Measurements from ENCODE around the gene TMEM59L.

DNA sequence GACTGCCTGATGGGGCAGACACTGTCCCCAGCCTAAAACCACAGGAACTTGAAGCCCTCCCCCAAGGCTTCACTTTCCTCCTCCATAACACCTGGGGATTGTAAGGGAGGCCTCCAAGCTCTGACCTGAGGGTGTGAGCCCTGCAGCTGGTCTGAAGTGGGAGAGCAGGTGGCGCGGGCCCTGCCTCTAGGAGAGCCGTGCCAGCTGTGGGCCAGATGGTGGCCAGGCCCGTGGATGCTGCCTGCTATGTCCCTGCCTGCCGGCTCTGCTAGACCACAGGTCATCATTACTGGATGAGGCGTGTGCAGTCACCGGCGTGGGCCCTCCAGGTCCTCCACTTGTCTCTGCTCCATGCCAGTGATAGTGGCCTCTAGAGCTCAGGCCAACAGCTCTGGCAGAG, 20.7 kb downstream of the TMEM59L start:
- TF ChIP-seq FOXA1 (IDR thresholded peaks at IDR 0.05): no peak
- no peak for TF ChIP-seq YY1 (IDR thresholded peaks at IDR 0.05)
- TF ChIP-seq, protein P1, sequence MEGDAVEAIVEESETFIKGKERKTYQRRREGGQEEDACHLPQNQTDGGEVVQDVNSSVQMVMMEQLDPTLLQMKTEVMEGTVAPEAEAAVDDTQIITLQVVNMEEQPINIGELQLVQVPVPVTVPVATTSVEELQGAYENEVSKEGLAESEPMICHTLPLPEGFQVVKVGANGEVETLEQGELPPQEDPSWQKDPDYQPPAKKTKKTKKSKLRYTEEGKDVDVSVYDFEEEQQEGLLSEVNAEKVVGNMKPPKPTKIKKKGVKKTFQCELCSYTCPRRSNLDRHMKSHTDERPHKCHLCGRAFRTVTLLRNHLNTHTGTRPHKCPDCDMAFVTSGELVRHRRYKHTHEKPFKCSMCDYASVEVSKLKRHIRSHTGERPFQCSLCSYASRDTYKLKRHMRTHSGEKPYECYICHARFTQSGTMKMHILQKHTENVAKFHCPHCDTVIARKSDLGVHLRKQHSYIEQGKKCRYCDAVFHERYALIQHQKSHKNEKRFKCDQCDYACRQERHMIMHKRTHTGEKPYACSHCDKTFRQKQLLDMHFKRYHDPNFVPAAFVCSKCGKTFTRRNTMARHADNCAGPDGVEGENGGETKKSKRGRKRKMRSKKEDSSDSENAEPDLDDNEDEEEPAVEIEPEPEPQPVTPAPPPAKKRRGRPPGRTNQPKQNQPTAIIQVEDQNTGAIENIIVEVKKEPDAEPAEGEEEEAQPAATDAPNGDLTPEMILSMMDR (IDR thresholded peaks at IDR 0.05; ENCODE audit: low read depth, low read length, missing input control): no peak
- no peak for TF ChIP-seq GABPA (IDR thresholded peaks at IDR 0.05 in 1 of 2, conservative IDR thresholded peaks at IDR 0.05 in 1 of 2)
- TF ChIP-seq, protein P2, sequence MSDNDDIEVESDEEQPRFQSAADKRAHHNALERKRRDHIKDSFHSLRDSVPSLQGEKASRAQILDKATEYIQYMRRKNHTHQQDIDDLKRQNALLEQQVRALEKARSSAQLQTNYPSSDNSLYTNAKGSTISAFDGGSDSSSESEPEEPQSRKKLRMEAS (IDR thresholded peaks at IDR 0.05): no peak
- no peak for TF ChIP-seq RAD21 (IDR thresholded peaks at IDR 0.05)
- TF ChIP-seq SP1 (IDR thresholded peaks at IDR 0.05): no peak
- TF ChIP-seq, protein P3, sequence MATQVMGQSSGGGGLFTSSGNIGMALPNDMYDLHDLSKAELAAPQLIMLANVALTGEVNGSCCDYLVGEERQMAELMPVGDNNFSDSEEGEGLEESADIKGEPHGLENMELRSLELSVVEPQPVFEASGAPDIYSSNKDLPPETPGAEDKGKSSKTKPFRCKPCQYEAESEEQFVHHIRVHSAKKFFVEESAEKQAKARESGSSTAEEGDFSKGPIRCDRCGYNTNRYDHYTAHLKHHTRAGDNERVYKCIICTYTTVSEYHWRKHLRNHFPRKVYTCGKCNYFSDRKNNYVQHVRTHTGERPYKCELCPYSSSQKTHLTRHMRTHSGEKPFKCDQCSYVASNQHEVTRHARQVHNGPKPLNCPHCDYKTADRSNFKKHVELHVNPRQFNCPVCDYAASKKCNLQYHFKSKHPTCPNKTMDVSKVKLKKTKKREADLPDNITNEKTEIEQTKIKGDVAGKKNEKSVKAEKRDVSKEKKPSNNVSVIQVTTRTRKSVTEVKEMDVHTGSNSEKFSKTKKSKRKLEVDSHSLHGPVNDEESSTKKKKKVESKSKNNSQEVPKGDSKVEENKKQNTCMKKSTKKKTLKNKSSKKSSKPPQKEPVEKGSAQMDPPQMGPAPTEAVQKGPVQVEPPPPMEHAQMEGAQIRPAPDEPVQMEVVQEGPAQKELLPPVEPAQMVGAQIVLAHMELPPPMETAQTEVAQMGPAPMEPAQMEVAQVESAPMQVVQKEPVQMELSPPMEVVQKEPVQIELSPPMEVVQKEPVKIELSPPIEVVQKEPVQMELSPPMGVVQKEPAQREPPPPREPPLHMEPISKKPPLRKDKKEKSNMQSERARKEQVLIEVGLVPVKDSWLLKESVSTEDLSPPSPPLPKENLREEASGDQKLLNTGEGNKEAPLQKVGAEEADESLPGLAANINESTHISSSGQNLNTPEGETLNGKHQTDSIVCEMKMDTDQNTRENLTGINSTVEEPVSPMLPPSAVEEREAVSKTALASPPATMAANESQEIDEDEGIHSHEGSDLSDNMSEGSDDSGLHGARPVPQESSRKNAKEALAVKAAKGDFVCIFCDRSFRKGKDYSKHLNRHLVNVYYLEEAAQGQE (IDR thresholded peaks at IDR 0.05): no peak
- TF ChIP-seq, protein P4, sequence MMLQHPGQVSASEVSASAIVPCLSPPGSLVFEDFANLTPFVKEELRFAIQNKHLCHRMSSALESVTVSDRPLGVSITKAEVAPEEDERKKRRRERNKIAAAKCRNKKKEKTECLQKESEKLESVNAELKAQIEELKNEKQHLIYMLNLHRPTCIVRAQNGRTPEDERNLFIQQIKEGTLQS (IDR thresholded peaks at IDR 0.05): no peak
- TF ChIP-seq TAF1 (conservative IDR thresholded peaks at IDR 0.05): no peak
- TF ChIP-seq JUND (IDR thresholded peaks at IDR 0.05): no peak
- TF ChIP-seq, protein P5, sequence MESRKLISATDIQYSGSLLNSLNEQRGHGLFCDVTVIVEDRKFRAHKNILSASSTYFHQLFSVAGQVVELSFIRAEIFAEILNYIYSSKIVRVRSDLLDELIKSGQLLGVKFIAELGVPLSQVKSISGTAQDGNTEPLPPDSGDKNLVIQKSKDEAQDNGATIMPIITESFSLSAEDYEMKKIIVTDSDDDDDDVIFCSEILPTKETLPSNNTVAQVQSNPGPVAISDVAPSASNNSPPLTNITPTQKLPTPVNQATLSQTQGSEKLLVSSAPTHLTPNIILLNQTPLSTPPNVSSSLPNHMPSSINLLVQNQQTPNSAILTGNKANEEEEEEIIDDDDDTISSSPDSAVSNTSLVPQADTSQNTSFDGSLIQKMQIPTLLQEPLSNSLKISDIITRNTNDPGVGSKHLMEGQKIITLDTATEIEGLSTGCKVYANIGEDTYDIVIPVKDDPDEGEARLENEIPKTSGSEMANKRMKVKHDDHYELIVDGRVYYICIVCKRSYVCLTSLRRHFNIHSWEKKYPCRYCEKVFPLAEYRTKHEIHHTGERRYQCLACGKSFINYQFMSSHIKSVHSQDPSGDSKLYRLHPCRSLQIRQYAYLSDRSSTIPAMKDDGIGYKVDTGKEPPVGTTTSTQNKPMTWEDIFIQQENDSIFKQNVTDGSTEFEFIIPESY (IDR thresholded peaks at IDR 0.05): no peak
